Measurements from ENCODE around the gene STK36.

DNA sequence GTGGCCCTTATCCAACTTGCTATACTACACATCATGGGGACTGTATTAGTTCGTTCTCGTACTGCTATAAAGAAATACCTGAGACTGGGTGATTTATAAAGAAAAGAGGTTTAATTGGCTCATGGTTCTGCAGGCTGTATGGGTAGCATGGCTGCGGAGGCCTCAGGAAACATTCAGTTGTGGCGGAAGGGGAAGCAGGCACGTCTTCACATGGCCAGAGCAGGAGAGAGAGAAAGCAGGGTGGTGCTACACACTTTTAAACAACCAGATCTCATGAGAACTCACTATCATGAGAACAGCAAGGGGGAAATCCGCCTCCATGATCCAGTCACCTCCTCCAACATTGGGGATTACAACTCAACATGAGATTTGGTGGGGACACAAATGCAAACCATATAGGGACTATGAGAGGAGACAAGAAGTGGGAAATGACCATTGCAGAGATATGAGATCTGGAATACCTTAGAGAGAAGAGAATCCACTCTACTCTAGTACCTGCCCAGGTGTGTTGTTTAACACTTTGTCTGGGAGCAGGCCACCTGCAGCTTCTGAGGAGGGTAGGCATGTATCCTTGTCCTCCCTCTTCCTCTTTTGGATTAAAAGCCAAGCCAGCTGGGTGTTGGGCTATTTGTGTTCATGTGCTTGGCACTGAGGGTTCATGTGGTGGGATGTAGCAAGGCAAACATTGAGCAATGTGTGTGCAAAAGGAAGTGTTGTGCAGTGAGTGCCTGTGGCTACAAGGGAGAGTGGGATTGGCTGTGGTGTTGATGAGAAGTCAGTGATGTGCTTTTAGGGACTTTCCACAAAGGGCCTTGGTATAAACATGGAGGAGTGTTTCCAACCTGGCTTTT, 61.5 kb downstream of the STK36 start:
- TF ChIP-seq TAF1 (IDR thresholded peaks at IDR 0.05; ENCODE audit: borderline replicate concordance, insufficient read depth, low read length) (no peak), POLR2AphosphoS5 (IDR thresholded peaks at IDR 0.05; ENCODE audit: low read depth, low read length) (no peak)

All from PFSK-1 (cell line).